Measurements from ENCODE around the gene ACOT8.

DNA sequence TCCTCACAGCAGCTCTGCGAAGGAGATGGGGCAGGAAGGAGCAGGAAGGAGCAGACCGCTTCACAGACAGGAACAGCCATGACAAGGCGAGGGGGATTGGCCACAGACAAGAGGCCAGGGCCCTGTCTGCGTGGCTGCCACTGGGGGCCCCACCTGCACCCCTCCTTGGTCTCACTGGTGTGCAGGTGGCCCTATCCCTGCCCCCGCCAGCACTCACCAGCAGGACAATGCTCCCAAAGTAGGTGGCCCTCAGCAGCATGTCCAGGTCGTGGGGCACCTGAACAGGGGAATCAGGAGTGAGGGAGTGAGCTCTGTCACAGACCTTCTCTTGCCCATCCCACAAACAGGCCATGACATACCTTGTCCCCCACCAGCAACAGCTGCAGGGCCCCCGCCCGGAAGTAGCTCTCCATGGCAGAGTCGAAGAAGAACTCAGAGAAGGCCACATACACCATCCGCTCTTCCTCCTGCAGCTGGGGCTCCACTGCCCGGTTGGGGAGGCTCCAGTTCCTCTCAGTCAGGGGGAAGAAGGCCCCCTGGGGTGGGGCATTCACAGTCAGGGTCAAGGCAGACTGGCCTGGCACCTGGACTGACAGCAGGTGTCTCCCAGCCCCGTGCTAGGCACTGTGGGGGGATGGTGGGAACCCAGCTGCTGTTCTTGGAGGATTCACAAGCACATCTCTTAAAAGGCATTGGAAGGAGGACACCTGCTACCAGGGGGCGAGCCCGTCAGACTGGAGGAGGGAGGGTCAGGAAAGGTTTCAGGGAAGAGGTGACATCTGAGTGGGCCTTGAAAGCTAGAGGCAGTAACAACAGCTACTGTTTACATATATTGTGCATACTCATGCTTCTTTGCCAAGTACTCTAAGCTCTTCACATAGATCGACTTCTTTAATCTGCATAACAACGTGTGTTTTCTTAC lies 47.7 kb upstream of the ACOT8 start:
- TF ChIP-seq CTCF (IDR thresholded peaks at IDR 0.05): no peak
- no peak for TF ChIP-seq EZH2 (IDR thresholded peaks at IDR 0.05; ENCODE audit: borderline replicate concordance, insufficient read depth, low read depth, low read length, poor library complexity, severe bottlenecking)

Data from B cell (primary cell).